Dendritic cell treated with granulocyte-macrophage colony-stimulating factor and Interleukin-4, amounts not matched to agents 40 ng/mL and 50 ng/mL, for 4 days (primary cell): ENCODE measurements around the gene ENTPD6.

Experiments
- H3K27ac Mint-ChIP-seq: one replicate; pipeline ENCODE4 v1.8.0; 2022; ENCODE audit warnings: mild to moderate bottlenecking, mixed read lengths
- H3K27me3 Mint-ChIP-seq: one replicate; pipeline ENCODE4 v1.8.0; 2022; ENCODE audit warnings: mild to moderate bottlenecking, mixed read lengths
- H3K36me3 Mint-ChIP-seq: one replicate; pipeline ENCODE4 v1.8.0; 2022; ENCODE audit warnings: low read depth, mixed read lengths
- H3K4me1 Mint-ChIP-seq: one replicate; pipeline ENCODE4 v1.8.0; 2022; ENCODE audit warnings: low read depth, mixed read lengths
- H3K4me3 Mint-ChIP-seq: one replicate; pipeline ENCODE4 v1.8.0; 2022; ENCODE audit warnings: mild to moderate bottlenecking, moderate library complexity, mixed read lengths
- H3K9me3 Mint-ChIP-seq: one replicate; pipeline ENCODE4 v1.8.0; 2022; ENCODE audit warnings: mixed read lengths
- intact Hi-C: fragments of 100-400 bp; cut with micrococcal nuclease; formaldehyde crosslinking; loops from one replicate; pipeline ENCODE4 v1.15.0; 2022

Gene ENTPD6

GRCh38 chr20:25219365-25219764 is 23.9 kb downstream of the ENTPD6 start:
- Mint-ChIP-seq H3K27ac (no peak overlapping the region), H3K36me3 (peaks cover 97% of the 10 kb centered on the region), H3K9me3 (no peaks in the 10 kb centered on the region), H3K27me3 (no peaks in the 10 kb centered on the region), H3K4me1 (no peaks in the 10 kb centered on the region), H3K4me3 (no peak overlapping the region)
- intact Hi-C loops = no loop called here

GRCh38 chr20:25220021-25220730 is 24.7 kb downstream of the ENTPD6 start:
- H3K27me3 Mint-ChIP-seq = no peaks in the 10 kb centered on the region

GRCh38 chr20:25220810-25221591 is 25.5 kb downstream of the ENTPD6 start:
- Mint-ChIP-seq H3K36me3 (peaks cover 97% of the 10 kb centered on the region), H3K4me3 (no peak overlapping the region), H3K27me3 (no peaks in the 10 kb centered on the region), H3K4me1 (peaks cover 3% of the 10 kb centered on the region), H3K27ac (no peak overlapping the region), H3K9me3 (no peaks in the 10 kb centered on the region)
- intact Hi-C loops = no loop called here

More at GRCh38 chr20:25220021-25220730, 24.7 kb downstream of the ENTPD6 start:
- intact Hi-C loops = no loop called here
- Mint-ChIP-seq H3K4me1 (no peaks in the 10 kb centered on the region), H3K36me3 (peaks cover 97% of the 10 kb centered on the region), H3K4me3 (no peak overlapping the region), H3K27ac (no peak overlapping the region), H3K9me3 (no peaks in the 10 kb centered on the region)

GRCh38 chr20:25221592-25222460 is 26.3 kb downstream of the ENTPD6 start:
- Mint-ChIP-seq H3K27ac (no peak overlapping the region), H3K9me3 (no peaks in the 10 kb centered on the region), H3K4me3 (no peak overlapping the region), H3K36me3 (peaks cover 96% of the 10 kb centered on the region), H3K4me1 (peaks cover 11% of the 10 kb centered on the region), H3K27me3 (no peaks in the 10 kb centered on the region)
- intact Hi-C loops = no loop called here

- intact Hi-C loops = no loop called here
Measured at GRCh38 chr20:25222461-25223178, 27.1 kb downstream of the ENTPD6 start.

GRCh38 chr20:25223179-25223661 is 27.7 kb downstream of the ENTPD6 start:
- intact Hi-C loops = no loop called here

More at GRCh38 chr20:25222461-25223178, 27.1 kb downstream of the ENTPD6 start:
- Mint-ChIP-seq H3K4me3 (no peak overlapping the region), H3K27ac (no peak overlapping the region), H3K36me3 (peaks cover 88% of the 10 kb centered on the region), H3K9me3 (no peaks in the 10 kb centered on the region), H3K27me3 (no peaks in the 10 kb centered on the region), H3K4me1 (peaks cover 19% of the 10 kb centered on the region)

GRCh38 chr20:25223765-25224720 is 28.5 kb downstream of the ENTPD6 start:
- intact Hi-C loops = no loop called here
- Mint-ChIP-seq H3K4me3 (no peak overlapping the region), H3K27ac (no peak overlapping the region), H3K9me3 (no peaks in the 10 kb centered on the region), H3K27me3 (no peaks in the 10 kb centered on the region), H3K36me3 (peaks cover 80% of the 10 kb centered on the region), H3K4me1 (peaks cover 20% of the 10 kb centered on the region)

More at GRCh38 chr20:25223179-25223661, 27.7 kb downstream of the ENTPD6 start:
- H3K4me3 Mint-ChIP-seq = no peak overlapping the region
- H3K36me3 Mint-ChIP-seq = peaks cover 82% of the 10 kb centered on the region
- no peak overlapping the region for H3K27ac Mint-ChIP-seq
- H3K27me3 Mint-ChIP-seq = no peaks in the 10 kb centered on the region
- H3K4me1 Mint-ChIP-seq = peaks cover 20% of the 10 kb centered on the region
- H3K9me3 Mint-ChIP-seq = no peaks in the 10 kb centered on the region

- no peaks in the 10 kb centered on the region for H3K9me3 Mint-ChIP-seq
- peaks cover 80% of the 10 kb centered on the region for H3K36me3 Mint-ChIP-seq
- H3K4me3 Mint-ChIP-seq = no peak overlapping the region
- peaks cover 20% of the 10 kb centered on the region for H3K4me1 Mint-ChIP-seq
- no peaks in the 10 kb centered on the region for H3K27me3 Mint-ChIP-seq
- intact Hi-C loops = no loop called here
- no peak overlapping the region for H3K27ac Mint-ChIP-seq
Measured at GRCh38 chr20:25224941-25225340, 29.4 kb downstream of the ENTPD6 start.

GRCh38 chr20:25225642-25226432 is 30.3 kb downstream of the ENTPD6 start:
- Mint-ChIP-seq H3K27ac (no peak overlapping the region), H3K27me3 (no peaks in the 10 kb centered on the region), H3K4me1 (peaks cover 20% of the 10 kb centered on the region), H3K36me3 (peaks cover 72% of the 10 kb centered on the region), H3K4me3 (no peak overlapping the region), H3K9me3 (no peaks in the 10 kb centered on the region)
- intact Hi-C loops = no loop called here

- Mint-ChIP-seq H3K27ac (peak overlapping the region; percentile 31), H3K27me3 (no peaks in the 10 kb centered on the region), H3K9me3 (no peaks in the 10 kb centered on the region), H3K4me3 (no peak overlapping the region), H3K4me1 (peaks cover 20% of the 10 kb centered on the region), H3K36me3 (peaks cover 64% of the 10 kb centered on the region)
- intact Hi-C loops = no loop called here
Measured at GRCh38 chr20:25226433-25227316, 31.2 kb downstream of the ENTPD6 start.

- Mint-ChIP-seq H3K4me3 (no peak overlapping the region), H3K9me3 (no peaks in the 10 kb centered on the region), H3K27ac (peak overlapping the region; percentile 31), H3K4me1 (peaks cover 20% of the 10 kb centered on the region), H3K27me3 (no peaks in the 10 kb centered on the region), H3K36me3 (peaks cover 57% of the 10 kb centered on the region)
- intact Hi-C loops = no loop called here
Measured at GRCh38 chr20:25227317-25227831, 31.9 kb downstream of the ENTPD6 start.
